Astrocyte of the cerebellum (primary cell): ENCODE data around the gene NDUFB3.

ENCODE experiments used
- DNase-seq: peaks from one replicate; pipeline ENCODE4 v3.0.0-alpha.2; 2011; ENCODE audit warnings: low read depth
- H3K4me3 ChIP-seq: 2 replicates; pipeline ENCODE4 v1.5.1; 2011; ENCODE audit warnings: mild to moderate bottlenecking, low read depth, low read length, moderate library complexity
- in situ Hi-C: cut with HindIII; loops from 2 replicates; pipeline ENCODE4 v1.10.0; 2017; ENCODE audit warnings: low sequenced_read_pairs
- TF ChIP-seq, protein P1 (sequence below): IDR thresholded peaks from 2 replicates; pipeline ENCODE4 v1.5.1; 2012; ENCODE audit warnings: low read length, low read depth, moderate library complexity, mild to moderate bottlenecking; ENCODE audit errors: missing control alignments

The NDUFB3 gene

DNA sequence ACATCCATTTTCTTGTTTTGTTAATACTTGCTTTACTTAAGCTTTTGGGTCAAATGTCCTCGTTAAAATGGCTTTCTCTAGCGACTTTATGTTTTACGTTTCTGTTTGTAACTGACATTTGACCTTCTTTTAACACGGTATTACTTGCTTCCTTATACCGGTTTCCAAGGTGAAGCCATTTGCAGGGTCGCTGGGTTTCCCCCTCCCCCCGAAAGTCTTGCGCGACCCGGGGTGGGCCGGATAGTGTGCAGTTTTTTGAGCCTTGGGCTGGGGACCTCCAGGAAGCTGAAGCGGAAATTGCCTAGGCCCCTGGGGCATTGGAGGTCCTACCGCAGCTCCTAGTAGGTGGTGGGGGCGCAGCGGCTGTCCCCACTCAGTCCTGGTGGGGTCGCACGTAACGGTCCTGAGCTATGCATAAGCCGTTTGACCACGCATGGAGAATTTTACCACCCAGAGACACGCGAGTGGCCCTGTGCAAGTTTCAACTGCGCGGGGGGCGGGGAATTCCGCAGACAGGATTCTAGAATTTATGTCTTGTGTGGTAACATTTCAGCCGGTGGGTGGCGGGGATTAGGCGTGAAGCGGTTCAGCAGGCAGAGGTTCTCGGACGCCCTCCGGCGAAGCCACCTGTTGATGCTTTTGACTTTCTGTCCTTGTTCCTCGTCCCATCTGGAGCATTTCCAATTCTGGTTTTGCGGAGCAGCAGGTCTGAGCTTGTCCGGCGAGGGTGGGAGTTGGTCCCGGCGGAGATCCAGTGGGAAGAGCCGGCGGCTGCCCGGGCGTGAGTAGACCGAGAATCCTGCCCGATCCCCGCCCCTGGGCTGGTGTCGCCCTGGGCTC, 46.5 kb downstream of the NDUFB3 start:
- TF ChIP-seq, protein P1, sequence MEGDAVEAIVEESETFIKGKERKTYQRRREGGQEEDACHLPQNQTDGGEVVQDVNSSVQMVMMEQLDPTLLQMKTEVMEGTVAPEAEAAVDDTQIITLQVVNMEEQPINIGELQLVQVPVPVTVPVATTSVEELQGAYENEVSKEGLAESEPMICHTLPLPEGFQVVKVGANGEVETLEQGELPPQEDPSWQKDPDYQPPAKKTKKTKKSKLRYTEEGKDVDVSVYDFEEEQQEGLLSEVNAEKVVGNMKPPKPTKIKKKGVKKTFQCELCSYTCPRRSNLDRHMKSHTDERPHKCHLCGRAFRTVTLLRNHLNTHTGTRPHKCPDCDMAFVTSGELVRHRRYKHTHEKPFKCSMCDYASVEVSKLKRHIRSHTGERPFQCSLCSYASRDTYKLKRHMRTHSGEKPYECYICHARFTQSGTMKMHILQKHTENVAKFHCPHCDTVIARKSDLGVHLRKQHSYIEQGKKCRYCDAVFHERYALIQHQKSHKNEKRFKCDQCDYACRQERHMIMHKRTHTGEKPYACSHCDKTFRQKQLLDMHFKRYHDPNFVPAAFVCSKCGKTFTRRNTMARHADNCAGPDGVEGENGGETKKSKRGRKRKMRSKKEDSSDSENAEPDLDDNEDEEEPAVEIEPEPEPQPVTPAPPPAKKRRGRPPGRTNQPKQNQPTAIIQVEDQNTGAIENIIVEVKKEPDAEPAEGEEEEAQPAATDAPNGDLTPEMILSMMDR: peak; percentile 51
- peak; percentile 52 for DNase-seq
- in situ Hi-C loops: loop anchor here (5.0 kb wide), 1 partner anchor 34 kb away; no protein-coding TSS in a partner anchor
- peak overlapping the region; percentile 60 for H3K4me3 ChIP-seq

DNA sequence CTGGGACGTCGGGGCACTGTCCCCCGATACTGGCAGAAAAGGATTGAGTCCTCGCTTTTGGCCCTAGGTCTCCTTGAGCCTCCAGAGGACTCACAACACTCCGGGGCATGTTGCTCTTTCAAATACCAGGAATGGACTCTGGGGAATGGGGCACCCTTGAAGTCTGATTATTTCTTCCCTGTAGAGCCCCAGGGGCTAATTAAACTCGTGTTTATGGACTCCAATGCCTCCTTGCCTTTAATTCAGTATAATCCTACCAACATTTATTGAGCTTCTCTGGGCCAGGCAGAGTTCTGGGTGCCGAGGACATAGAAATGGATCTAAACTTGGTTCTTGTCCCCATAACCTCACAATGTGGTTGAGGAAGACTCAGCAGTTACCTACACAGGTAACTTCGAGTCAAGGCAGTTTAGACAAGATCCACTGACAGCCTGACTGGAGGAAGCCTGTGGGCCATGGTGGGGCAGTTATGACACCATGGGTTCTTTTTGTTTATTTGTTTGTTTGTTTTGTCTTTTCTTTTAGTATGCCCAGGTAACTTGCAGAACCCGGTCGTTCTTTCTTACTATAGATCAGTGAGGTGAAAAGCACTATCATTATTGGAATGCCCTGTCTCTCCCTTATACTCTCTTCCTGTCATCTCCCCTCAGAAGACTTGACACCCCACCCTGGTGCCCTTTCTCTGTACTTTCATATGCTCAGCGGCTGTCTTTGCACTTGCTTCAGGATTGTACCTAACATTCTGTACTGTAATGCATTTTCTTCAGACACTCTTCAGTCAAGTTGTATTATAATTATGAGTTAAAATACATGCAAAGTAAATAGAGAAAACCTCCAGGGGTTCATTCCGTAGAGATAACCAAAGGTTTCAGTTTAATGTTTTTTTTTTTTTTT, 47.4 kb downstream of the NDUFB3 start:
- in situ Hi-C loops: loop anchor here (5.0 kb wide), 1 partner anchor 33 kb away; no protein-coding TSS in a partner anchor
- TF ChIP-seq, protein P1: no peak
- H3K4me3 ChIP-seq: peak overlapping the region; percentile 60
- no peak for DNase-seq

DNA sequence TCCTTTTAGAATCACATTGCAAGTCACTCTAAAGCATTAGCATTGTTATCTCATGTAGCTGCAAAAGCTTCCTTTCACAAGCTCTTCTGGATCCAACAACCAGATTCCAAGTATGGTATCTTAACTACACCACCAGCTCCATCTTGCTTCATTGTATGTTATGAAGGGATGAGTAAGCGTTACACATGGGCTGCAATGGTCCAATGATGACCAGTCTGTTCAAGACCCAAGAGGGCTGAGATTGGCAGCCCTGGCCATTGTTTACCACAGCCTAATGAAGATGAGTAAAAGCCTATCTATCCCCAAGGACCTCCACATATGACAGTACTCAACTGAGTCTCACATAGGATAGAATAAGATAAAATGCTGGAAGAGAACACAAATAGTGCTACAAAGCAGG, 50.5 kb downstream of the NDUFB3 start:
- TF ChIP-seq, protein P1: no peak
- no peak for DNase-seq
- in situ Hi-C loops: no loop called here
- no peak overlapping the region for H3K4me3 ChIP-seq

DNA sequence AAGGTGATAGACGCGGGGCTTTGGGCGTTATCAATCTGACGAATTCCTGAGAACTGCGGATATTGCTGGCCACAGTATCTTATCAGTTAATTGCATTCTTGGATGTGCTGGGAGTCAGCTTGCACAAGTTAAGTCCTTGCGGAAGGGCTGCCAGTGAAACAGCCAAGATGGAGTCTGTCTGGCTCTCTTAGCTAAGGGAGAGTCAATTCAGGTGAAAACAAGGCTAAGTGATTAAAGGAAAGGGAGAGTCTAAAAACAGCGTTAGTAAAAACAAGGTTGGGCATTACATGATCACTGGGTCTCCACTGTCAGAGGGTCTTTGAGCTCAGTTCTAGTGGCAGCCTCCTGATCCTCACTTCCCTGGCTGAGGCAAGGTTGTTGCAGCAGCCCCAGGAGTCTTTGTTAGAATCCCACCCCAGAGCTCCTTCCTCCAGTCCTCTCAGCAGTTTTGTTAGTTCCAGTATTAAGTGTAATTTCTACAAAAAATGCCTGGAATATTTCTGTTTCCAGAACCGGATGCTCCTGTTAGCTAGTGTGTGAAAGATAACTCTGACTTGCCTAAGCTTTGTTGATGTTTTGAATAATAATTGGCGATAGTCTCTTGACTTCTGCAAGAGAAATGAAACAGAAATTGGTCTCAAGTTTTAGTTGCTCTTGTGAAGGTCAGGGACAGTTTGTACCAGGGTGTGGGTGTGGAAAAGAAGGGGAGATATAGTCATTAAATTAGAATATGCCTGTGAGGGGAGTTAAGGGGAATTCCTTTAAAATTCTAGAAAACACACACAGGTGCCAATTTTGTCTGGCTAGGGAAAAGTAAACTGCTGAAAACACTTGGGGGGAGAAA, 54.7 kb downstream of the NDUFB3 start:
- TF ChIP-seq, protein P1: no peak
- in situ Hi-C loops: no loop called here
- H3K4me3 ChIP-seq: no peak overlapping the region
- no peak for DNase-seq

DNA sequence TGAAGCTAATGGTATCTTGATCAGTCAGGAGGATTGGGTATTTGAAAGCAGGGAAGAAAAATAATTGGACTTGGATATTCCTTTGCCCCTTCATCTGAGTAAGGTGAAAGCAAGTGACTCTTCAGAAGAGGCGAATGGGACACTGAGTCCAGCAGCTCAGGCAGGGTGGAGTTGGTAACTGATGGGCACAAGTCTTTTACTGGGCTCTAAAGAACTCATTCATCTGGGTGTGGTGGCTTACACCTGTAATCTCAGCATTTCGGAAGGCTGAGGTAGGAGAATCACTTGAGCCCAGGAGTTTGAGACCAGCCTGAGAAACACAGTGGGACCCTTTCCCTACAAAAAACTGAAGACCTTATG, 55.3 kb downstream of the NDUFB3 start:
- in situ Hi-C loops: no loop called here
- DNase-seq: no peak

More for the DNA sequence above, 55.3 kb downstream of the NDUFB3 start:
- TF ChIP-seq, protein P1: no peak
- no peak overlapping the region for H3K4me3 ChIP-seq
